ENCODE measurements around the gene MYO18B.

MYO18B gene

DNA sequence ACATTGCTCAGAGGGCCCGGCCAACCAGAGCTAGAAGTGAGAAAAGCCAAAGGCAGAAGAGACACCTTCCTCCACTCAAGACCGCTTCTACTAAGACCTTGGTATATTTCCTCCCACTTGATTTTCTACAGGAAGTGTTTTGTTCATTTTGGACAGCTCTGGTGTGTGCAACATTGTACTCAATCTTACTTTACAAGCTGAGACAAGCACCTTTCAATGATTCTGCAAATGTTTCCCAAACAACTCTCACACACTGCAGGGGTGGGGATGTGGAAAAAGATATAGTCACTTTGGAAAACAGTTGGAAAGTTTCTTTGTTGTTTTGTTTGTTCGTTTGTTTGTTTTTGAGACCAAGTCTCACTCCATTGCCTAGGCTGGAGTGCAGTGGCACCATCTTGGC is 15.7 kb downstream of the MYO18B start:
- no peaks in the 10 kb centered on the region for H3K9me3 ChIP-seq (replicated peaks; ENCODE audit: insufficient read depth, low read length)
- H3K9ac ChIP-seq (ENCODE audit: low read length): no peak overlapping the region
- no peaks in the 10 kb centered on the region for H4K20me1 ChIP-seq (ENCODE audit: insufficient read depth, low read length)
- TF ChIP-seq, protein P1, sequence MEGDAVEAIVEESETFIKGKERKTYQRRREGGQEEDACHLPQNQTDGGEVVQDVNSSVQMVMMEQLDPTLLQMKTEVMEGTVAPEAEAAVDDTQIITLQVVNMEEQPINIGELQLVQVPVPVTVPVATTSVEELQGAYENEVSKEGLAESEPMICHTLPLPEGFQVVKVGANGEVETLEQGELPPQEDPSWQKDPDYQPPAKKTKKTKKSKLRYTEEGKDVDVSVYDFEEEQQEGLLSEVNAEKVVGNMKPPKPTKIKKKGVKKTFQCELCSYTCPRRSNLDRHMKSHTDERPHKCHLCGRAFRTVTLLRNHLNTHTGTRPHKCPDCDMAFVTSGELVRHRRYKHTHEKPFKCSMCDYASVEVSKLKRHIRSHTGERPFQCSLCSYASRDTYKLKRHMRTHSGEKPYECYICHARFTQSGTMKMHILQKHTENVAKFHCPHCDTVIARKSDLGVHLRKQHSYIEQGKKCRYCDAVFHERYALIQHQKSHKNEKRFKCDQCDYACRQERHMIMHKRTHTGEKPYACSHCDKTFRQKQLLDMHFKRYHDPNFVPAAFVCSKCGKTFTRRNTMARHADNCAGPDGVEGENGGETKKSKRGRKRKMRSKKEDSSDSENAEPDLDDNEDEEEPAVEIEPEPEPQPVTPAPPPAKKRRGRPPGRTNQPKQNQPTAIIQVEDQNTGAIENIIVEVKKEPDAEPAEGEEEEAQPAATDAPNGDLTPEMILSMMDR (IDR thresholded peaks at IDR 0.05; ENCODE audit: low read length): no peak
- TF ChIP-seq EZH2phosphoT487 (IDR thresholded peaks at IDR 0.05; ENCODE audit: low read length) (no peak), EZH2 (optimal IDR thresholded peaks at IDR 0.05; ENCODE audit: low read depth, low read length) (no peak)
- no peaks in the 10 kb centered on the region for H3K9me2 ChIP-seq (replicated peaks; ENCODE audit: insufficient read depth, low read length)
- H2AFZ ChIP-seq (ENCODE audit: low read length): no peak overlapping the region
- no peak for DNase-seq
- peaks cover 6% of the 10 kb centered on the region for H3K27me3 ChIP-seq (replicated peaks; ENCODE audit: insufficient read depth, low read length)
- H3K4me1 ChIP-seq (ENCODE audit: low read length): no peaks in the 10 kb centered on the region
- no peak overlapping the region for H3K4me2 ChIP-seq (ENCODE audit: low read depth, low read length)
- H3K27ac ChIP-seq (ENCODE audit: low read length): no peak overlapping the region
- H3K36me3 ChIP-seq (replicated peaks; ENCODE audit: insufficient read depth, low read length): no peaks in the 10 kb centered on the region
- no peaks in the 10 kb centered on the region for H3K79me2 ChIP-seq (ENCODE audit: low read length)
- no peak overlapping the region for H3K4me3 ChIP-seq (ENCODE audit: low read length)
- H3F3A ChIP-seq (ENCODE audit: insufficient read depth, low read length): no peaks in the 10 kb centered on the region

DNA sequence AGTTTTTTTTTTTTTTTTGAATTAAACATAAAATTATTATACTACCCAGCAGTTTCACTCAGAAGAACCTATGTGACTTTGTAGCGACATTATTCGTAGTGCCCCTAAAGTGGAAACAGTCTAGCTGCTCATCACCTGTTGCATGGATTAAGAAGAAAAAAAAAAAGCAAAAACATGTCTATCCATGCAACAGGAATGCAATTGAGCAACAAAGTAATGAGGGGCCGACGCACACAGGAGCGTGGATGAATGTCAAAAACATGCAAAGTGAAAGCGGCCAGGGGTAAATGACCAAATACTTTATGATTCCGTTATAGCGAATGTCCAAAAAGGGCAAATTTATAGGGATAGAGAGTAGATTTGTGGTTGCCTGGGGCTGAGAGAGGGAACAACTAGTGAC is 16.3 kb downstream of the MYO18B start:
- TF ChIP-seq EZH2phosphoT487 (IDR thresholded peaks at IDR 0.05; ENCODE audit: low read length) (no peak), EZH2 (optimal IDR thresholded peaks at IDR 0.05; ENCODE audit: low read depth, low read length) (no peak)
- TF ChIP-seq, protein P1 (IDR thresholded peaks at IDR 0.05; ENCODE audit: low read length): no peak
- H3K4me3 ChIP-seq (ENCODE audit: low read length): no peak overlapping the region
- no peaks in the 10 kb centered on the region for H3K9me2 ChIP-seq (replicated peaks; ENCODE audit: insufficient read depth, low read length)
- H3K9me3 ChIP-seq (replicated peaks; ENCODE audit: insufficient read depth, low read length): no peaks in the 10 kb centered on the region
- no peaks in the 10 kb centered on the region for H4K20me1 ChIP-seq (ENCODE audit: insufficient read depth, low read length)
- H3K4me2 ChIP-seq (ENCODE audit: low read depth, low read length): no peak overlapping the region
- peaks cover 6% of the 10 kb centered on the region for H3K27me3 ChIP-seq (replicated peaks; ENCODE audit: insufficient read depth, low read length)
- no peak overlapping the region for H2AFZ ChIP-seq (ENCODE audit: low read length)
- DNase-seq: no peak
- H3F3A ChIP-seq (ENCODE audit: insufficient read depth, low read length): no peaks in the 10 kb centered on the region
- H3K27ac ChIP-seq (ENCODE audit: low read length): no peak overlapping the region
- H3K9ac ChIP-seq (ENCODE audit: low read length): no peak overlapping the region
- no peaks in the 10 kb centered on the region for H3K36me3 ChIP-seq (replicated peaks; ENCODE audit: insufficient read depth, low read length)
- H3K79me2 ChIP-seq (ENCODE audit: low read length): no peaks in the 10 kb centered on the region
- H3K4me1 ChIP-seq (ENCODE audit: low read length): no peaks in the 10 kb centered on the region

DNA sequence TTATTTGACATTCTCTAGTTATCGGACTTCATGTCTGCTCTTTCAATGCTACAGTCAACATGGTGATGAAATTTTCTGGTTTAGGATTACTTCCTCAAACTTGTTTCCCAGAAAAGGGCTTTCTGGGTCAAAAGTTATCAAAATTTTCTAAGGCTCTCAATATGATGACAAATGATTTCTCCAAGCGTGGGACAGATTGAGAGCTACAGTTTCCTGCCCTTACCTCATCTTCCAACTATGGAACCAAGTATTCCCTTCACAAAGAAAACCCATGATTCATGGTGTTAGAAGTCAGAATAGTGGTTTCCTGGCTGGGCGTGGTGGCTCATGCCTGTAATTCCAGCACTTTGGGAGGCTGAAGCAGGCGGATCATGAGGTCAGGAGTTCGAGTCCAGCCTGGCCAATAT is 17.8 kb downstream of the MYO18B start:
- TF ChIP-seq EZH2 (optimal IDR thresholded peaks at IDR 0.05; ENCODE audit: low read depth, low read length) (no peak), EZH2phosphoT487 (IDR thresholded peaks at IDR 0.05; ENCODE audit: low read length) (no peak)
- TF ChIP-seq, protein P1 (IDR thresholded peaks at IDR 0.05; ENCODE audit: low read length): no peak
- H3K36me3 ChIP-seq (replicated peaks; ENCODE audit: insufficient read depth, low read length): no peaks in the 10 kb centered on the region
- no peak for DNase-seq
- no peak overlapping the region for H3K27ac ChIP-seq (ENCODE audit: low read length)
- H3K9me3 ChIP-seq (replicated peaks; ENCODE audit: insufficient read depth, low read length): no peaks in the 10 kb centered on the region
- H3K4me2 ChIP-seq (ENCODE audit: low read depth, low read length): no peak overlapping the region
- H3K27me3 ChIP-seq (replicated peaks; ENCODE audit: insufficient read depth, low read length): peaks cover 6% of the 10 kb centered on the region
- no peaks in the 10 kb centered on the region for H3K4me1 ChIP-seq (ENCODE audit: low read length)
- H2AFZ ChIP-seq (ENCODE audit: low read length): no peak overlapping the region
- no peaks in the 10 kb centered on the region for H3F3A ChIP-seq (ENCODE audit: insufficient read depth, low read length)
- no peak overlapping the region for H3K4me3 ChIP-seq (ENCODE audit: low read length)
- H4K20me1 ChIP-seq (ENCODE audit: insufficient read depth, low read length): no peaks in the 10 kb centered on the region
- no peaks in the 10 kb centered on the region for H3K79me2 ChIP-seq (ENCODE audit: low read length)
- no peak overlapping the region for H3K9ac ChIP-seq (ENCODE audit: low read length)
- H3K9me2 ChIP-seq (replicated peaks; ENCODE audit: insufficient read depth, low read length): no peaks in the 10 kb centered on the region
